NCI-H1694 treated with DMSO at 0.1 percent for 48 hours (cell line): ENCODE data around the gene SNAP25.

Source experiments
- DNase-seq: peaks from one replicate; lab custom pipeline; 2025; lab: John Stamatoyannopoulos, UW

Gene SNAP25

DNA sequence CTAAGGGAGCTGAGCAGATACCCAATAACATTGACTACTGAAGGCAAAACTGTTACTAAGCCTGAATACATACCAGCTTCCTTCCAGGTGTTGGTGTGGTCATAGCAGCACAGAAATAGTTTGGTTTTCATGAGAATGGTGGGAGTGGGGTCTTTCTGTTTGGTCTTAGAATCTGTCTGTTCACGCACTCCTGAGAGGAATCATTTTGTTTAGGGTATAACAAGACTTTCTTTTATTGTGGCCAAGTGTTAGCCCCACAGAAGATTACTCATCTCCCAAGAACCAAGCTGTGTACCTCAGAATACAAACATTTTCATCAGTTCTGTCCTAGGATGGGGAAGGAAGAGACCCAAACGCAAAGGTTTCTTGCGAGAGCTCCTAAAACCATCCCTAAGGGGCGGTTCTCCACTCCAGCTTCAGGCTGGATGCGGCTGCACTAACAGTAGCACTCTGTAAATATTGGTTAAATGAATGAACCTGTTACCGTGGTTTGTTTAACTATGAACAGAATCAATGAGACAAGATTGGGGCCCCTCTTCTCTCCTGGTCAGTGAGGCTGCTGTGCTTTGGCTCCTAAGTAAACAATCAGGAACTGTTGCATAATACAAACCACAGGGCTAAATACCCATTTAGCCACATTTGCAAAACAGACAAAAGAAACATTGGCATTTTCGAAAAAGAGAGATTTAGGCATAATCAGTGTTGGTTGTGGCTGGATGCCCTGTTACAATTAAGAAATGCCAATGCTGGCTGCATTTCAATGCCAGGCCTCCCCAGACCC lies 44.9 kb downstream of the SNAP25 start:
- DNase-seq = no peak

DNA sequence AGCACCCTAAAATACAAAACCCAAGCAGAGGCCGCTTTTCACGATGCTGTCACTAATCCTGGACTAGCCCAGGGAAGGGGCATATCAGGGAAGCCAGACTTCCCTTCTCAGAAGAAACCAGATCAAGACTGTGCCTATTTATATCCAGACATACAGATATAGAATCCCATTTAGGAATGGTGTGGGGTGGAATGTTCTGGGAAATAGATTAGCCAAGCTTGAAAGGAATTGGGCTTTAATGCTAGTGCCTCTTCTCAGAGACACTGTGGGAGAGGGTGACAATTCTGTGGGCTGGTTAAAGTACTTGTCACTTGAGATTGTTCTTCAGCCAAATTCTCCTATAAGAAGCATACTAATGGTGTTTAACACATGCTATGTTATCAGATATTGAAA lies 45.5 kb downstream of the SNAP25 start:
- DNase-seq = no peak

DNA sequence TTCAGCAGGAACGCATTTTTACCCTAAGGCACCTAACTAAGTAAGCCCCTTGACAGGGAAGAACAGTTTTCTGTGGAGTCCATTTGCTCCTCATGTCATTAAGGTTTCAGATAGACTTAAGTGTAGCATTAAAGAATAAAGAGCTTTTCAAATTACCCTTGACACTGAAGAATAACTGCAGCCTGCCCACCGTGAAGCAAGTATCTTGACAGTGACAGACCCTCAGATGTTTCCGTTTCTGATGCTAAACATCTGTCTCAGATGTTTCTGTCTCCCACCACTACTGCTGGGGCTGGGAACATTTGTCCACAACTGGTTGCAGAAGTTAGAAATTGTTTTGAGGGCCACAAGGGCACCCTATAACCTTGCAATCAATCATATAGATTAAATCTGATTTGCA lies 50.0 kb downstream of the SNAP25 start:
- DNase-seq = no peak

- no peak for DNase-seq
Measured at GRCh38 chr20:10270630-10271029, 52.0 kb downstream of the SNAP25 start.

GRCh38 chr20:10271494-10272219 lies 53.0 kb downstream of the SNAP25 start:
- no peak for DNase-seq

GRCh38 chr20:10276878-10277580 lies 58.4 kb downstream of the SNAP25 start:
- DNase-seq = no peak

- DNase-seq = no peak
Measured at GRCh38 chr20:10277616-10278015, 59.0 kb downstream of the SNAP25 start.

DNA sequence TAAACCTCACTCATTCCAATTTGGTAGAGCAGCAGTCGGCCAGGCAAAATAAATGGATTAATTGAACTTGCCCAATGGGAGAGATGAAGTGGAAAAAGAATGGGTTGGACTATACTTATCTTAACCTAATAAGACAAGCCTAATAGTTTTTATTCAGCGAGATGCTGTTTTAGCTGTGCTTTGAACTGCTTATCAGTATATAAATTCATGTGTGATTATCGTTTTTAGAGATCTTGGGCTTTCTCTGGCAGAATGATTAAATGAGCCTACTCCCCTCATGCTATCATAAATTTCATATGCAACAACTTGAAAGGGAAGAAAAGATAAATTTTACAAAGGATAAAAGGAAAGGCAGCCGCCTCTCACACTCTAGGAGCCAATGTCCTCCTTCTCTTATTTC lies 59.8 kb downstream of the SNAP25 start:
- DNase-seq = no peak

DNA sequence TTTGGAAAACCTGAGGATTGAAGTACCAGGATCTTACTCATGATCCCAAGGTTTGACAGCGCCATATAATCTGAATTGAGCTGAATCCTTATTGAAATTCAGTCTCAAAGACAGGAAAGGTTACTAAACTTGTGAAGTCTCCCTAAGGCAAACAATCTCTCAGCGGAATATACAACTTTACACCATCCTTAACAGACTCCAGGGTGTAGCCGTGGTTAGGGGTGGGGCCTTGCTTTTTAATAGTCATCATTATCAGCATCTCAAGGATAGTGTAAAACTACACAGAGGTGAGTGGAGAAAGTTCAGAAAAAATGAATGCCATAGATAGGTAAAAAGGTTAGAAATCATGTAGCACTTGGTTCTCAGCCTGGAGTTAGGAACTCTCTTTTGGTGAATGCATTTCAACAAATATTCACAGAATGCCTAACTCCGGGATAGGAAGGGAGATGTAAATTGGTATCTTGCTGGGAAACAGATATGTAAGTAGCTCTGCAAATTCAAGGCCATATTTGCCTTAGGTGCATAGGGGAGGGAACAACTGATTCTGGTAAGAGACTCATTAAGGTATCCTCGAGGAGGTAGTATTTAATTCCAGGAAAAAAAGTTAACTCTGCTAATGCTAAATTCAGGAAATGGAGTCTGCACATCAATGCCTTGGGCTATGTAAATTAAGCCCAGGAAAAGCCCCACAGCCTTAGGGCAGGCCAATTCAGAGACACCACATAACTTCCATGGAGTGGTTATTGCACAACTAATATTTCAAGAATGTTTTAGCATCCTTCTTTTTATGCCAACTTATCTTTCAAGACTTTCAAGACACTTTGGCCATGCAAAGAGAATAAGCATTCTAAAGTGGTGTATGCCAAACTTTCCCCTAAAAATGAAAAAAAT lies 61.6 kb downstream of the SNAP25 start:
- no peak for DNase-seq

DNA sequence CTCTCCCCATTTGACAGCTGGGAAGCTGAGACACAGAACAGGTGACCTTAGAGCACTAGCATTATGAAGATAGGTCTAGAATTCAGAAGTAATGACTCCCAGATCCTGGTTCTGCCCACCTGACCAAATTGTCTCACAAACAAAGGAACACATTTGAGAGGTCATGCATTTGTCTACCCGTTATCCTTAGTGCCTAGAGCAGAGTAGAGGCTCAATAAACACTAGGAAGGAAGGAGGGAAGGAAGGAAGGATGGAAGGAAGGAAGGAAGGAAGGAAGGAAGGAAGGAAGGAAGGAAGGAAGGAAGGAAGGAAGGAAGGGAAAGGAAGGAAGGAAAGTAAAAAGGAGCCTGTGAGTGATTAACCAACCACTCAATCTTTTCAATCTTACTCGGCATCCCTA lies 63.3 kb downstream of the SNAP25 start:
- no peak for DNase-seq

DNA sequence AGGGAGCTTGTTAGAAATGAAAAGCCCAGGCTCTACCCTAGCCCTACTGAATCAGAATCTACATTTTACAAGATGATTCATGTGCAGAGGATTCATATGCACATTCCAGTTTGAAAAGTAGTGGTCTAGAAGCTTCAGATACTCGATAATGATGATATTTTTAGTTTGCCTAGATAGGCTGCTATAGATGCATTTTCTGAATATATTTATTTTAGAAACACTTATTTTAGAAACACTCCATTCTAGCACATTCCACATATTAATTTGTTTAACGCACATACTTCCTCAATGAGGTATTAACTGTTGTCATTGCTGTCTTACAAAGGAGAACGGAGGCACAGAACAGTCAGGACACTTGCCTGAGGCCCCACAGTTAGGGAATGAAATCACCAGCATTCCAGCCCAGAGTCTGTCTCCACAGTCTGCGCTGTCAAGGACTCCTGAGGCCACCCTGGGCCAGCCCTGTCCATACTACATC lies 64.4 kb downstream of the SNAP25 start:
- no peak for DNase-seq

GRCh38 chr20:10286356-10286755 lies 67.7 kb downstream of the SNAP25 start:
- DNase-seq = no peak

- no peak for DNase-seq
Measured at GRCh38 chr20:10288421-10288820, 69.8 kb downstream of the SNAP25 start.

DNA sequence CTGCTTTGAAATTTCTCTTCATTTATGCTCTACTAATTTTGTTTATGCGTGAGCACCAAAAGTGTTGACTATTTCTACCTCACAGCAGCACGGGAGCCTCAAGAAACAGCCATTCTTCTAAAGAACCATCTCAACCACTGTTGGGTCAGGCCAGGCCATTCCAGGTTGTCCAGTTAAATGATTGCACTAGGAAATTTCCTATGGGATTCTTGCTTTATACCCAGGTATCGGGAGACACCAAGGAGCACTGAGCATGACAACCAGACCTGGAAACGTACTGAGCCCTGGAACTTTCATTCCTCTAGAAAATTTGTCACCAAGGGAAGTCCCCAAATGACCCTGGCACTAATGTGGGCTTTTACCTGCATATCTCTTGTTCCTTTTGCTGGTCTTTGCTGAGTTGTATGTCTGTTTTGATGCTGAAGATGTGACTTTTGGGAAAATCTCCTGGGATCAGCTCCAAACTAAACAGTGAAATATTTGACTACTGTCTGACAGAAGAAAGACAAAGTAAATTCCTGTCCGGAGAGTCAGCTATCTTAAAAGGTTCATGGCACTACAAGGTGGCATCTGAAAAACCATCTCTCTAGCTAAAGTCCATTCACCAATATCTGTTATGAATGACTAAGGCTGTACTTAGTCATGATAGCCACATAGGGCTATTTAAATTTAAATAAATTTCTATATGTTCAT lies 70.5 kb downstream of the SNAP25 start:
- no peak for DNase-seq

GRCh38 chr20:10291568-10292248 lies 73.1 kb downstream of the SNAP25 start:
- no peak for DNase-seq

GRCh38 chr20:10297223-10297622 lies 78.6 kb downstream of the SNAP25 start:
- DNase-seq = no peak

DNA sequence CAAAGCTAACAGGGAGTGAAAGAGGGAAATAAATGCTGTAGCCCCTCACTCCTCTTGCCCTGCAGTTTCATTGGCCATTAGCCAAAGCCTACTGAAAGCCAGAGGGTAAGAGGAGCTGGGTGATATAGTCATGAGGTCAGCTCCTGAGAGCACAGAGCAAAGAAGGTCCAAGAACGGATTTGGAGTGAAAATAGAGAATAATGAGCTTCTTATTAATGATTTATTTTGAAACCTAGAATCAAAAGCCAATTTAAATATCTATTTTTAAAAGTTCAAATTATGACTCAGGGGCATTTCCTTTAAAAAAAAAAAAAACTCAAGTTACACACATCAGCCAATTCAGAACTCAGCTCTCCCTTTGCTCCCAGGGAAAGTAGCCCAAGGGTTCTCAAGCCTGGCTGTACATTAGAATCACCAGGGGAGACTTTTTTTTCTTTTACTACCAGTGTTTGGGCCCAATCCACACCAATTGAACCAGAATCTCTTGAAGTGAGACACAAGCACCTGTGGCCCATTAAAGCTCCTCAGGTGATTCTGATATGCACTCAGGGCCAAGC lies 79.1 kb downstream of the SNAP25 start:
- no peak for DNase-seq

GRCh38 chr20:10300582-10301446 lies 82.2 kb downstream of the SNAP25 start:
- DNase-seq = no peak

DNA sequence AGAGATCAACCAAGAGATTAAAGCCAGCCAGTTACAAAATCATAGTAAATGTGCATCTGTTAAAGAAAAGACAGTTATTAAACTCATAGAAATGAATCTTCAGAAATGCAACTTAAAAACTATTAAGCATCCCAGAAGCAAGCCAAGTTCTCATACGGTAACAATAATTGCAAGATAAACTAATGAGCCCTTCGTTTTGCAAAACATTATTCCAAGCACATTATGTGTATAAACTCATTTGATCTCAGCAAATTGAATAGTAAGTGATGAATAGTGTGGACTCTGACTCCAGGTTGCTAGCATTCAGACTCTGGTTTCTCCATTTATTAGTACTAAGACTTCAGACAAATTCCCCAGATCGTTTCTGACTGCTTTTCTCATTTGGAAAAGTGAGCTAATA lies 85.2 kb downstream of the SNAP25 start:
- no peak for DNase-seq
